GM06990 (cell line): Measurements from ENCODE around the gene BIN2.

Source experiments
- DNase-seq: peaks from one replicate; pipeline ENCODE4 v3.0.0-alpha.2; 2011; ENCODE audit not compliant: insufficient read length; ENCODE audit errors: extremely low read depth
- H3K27me3 ChIP-seq: replicated peaks from 2 replicates; pipeline ENCODE4 v1.6.0; 2011; ENCODE audit warnings: low read length; ENCODE audit not compliant: control insufficient read depth, insufficient read depth
- H3K36me3 ChIP-seq: 2 replicates; pipeline ENCODE4 v1.5.1; 2011; ENCODE audit warnings: low read length; ENCODE audit not compliant: control insufficient read depth, insufficient read depth
- H3K4me3 ChIP-seq: replicated peaks from 2 replicates; pipeline ENCODE4 v1.5.1; 2011; ENCODE audit warnings: low read depth, mild to moderate bottlenecking, control low read depth, low read length
- TF ChIP-seq, protein P1 (sequence below): IDR thresholded peaks from 2 replicates; pipeline ENCODE4 v1.5.1; 2011; ENCODE audit warnings: low read length, control low read depth, mild to moderate bottlenecking, inconsistent platforms; ENCODE audit not compliant: insufficient read depth, poor library complexity, severe bottlenecking

Gene BIN2

GRCh38 chr12:51357374-51358047, 33.5 kb upstream of the BIN2 start:
- DNase-seq, result peak; percentile 55
- TF ChIP-seq, protein P1, sequence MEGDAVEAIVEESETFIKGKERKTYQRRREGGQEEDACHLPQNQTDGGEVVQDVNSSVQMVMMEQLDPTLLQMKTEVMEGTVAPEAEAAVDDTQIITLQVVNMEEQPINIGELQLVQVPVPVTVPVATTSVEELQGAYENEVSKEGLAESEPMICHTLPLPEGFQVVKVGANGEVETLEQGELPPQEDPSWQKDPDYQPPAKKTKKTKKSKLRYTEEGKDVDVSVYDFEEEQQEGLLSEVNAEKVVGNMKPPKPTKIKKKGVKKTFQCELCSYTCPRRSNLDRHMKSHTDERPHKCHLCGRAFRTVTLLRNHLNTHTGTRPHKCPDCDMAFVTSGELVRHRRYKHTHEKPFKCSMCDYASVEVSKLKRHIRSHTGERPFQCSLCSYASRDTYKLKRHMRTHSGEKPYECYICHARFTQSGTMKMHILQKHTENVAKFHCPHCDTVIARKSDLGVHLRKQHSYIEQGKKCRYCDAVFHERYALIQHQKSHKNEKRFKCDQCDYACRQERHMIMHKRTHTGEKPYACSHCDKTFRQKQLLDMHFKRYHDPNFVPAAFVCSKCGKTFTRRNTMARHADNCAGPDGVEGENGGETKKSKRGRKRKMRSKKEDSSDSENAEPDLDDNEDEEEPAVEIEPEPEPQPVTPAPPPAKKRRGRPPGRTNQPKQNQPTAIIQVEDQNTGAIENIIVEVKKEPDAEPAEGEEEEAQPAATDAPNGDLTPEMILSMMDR, result no peak
- Histone ChIP-seq H3K36me3 (peaks cover 9% of the 10 kb centered on the region), H3K4me3 (no peak overlapping the region), H3K27me3 (no peaks in the 10 kb centered on the region)

DNA sequence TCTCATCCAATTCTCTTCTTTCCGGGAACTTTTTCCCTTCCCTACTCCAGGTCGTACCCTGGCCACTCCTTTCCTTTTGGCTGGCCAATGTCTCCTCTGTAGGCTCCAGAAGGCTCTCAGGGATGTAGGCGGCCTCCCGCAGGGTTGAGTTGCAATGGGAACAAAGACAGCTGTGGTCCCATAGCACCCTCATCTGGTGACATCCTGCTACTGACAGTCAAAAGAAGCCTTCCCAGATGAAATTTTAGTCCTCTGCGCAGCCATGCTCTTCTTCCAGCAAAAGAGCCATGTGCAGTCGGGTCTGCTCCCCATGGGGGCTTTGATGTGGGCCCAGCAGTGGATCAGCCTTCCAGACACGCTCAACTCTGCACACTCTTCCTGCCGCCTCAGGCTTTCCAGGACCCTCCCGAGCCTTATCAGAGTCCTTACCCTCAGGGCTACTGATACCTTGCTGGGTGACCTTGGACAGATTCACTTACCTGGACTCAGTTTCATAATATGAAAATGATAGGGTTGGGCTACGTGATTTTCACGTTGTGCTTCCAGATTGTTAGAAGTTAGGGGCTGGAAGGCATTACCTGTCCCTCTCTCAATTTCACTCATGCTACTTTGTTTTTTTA, 28.0 kb upstream of the BIN2 start:
- peaks cover 4% of the 10 kb centered on the region for H3K36me3 ChIP-seq
- no peaks in the 10 kb centered on the region for H3K27me3 ChIP-seq
- no peak overlapping the region for H3K4me3 ChIP-seq
- no peak for DNase-seq
- TF ChIP-seq, protein P1, result peak; percentile 61

DNA sequence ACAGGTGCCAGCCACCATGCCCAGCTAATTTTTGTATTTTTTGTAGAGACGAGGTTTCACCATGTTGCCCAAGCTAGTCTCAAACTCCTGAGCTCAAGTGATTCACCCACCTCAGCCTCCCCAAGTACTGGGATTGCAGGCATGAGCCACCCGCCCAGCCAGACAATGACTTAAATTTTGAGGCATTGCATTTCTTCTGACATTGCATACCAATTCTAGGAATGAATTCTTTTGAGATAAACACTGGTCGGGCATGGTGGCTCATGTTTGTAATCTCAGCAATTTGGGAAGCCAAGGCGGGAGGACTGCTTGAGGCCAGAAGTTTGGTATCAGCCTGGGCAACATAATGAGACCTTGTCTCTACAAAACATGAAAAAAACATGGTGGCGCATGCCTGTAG, 25.1 kb upstream of the BIN2 start:
- TF ChIP-seq, protein P1, result no peak
- Histone ChIP-seq H3K4me3 (no peak overlapping the region), H3K27me3 (no peaks in the 10 kb centered on the region), H3K36me3 (peaks cover 2% of the 10 kb centered on the region)
- DNase-seq, result no peak

GRCh38 chr12:51348116-51348515, 24.1 kb upstream of the BIN2 start:
- H3K36me3 ChIP-seq, result no peaks in the 10 kb centered on the region; the same call in 1 of the 2 replicates
- DNase-seq, result no peak
- no peak overlapping the region for H3K4me3 ChIP-seq
- no peaks in the 10 kb centered on the region for H3K27me3 ChIP-seq
- TF ChIP-seq, protein P1, result no peak

- Histone ChIP-seq H3K4me3 (no peak within 1 kb of the TSS), H3K36me3 (no peaks in the 10 kb centered on the region), H3K27me3 (no peaks in the 10 kb centered on the region)
- DNase-seq, result no peak
- TF ChIP-seq, protein P1, result no peak
Observed at GRCh38 chr12:51346581-51346980, 22.6 kb upstream of the BIN2 start, which contains the start of gene CELA1. TSS of gene CELA1 (minus strand) at chr12:51346679. CDS start at chr12:51346638, 41 bp downstream.
